Heart left ventricle (tissue), 13 donors: ENCODE results near the gene AKAP13.

Source experiments
- POLR2A ChIP-seq, 2 donors: fragments of 450-650 bp; IDR thresholded peaks; one replicate each; pipeline ENCODE4 v1.6.1; 2017; ENCODE audit warnings: antibody characterized with exemption in 2 of 2, mild to moderate bottlenecking in 2 of 2, moderate library complexity in 2 of 2
- TF ChIP-seq, protein P1 (sequence below), 12 donors: fragments of 200-600 bp; sonication (generic) in 4 of 12; IDR thresholded peaks; one replicate each; pipeline versions ENCODE4 v1.5.0 to v1.8.0; 2018 to 2022; ENCODE audit warnings: antibody characterized with exemption in 12 of 12, mild to moderate bottlenecking in 5 of 12
- donor health status: ischemic (EF 13 %, LVEDD 7.1; RV severe dilation, severe dysfunction).
- donor health status: DM: no; HTN: yes; CAD: no.
- donor health status: DM: no; HTN: no; CAD: no.
- donor health status: ischemic (EF 25% LVEDD 6.9; RV normal size, moderate dysfunction).
- donor health status: ischemic (EF 25% LVEDD 5.7; RV mildly dilated, moderate dysfunction).
- donor health status: ischemic (EF 35%, LVEDD 5.7; RV mildly dilated, moderate dysfunction).
- donor health status: nonischemic (EF 11% LVEDD 7.7; RV severe dilation, severe dysfunction).
- donor health status: DM: yes; HTN: yes; CAD: no.
- donor health status: PGD.
- donor health status: ischemic (EF 29% LVEDD 5.4; RV normal size, mild dysfunction).
- donor health status: nonischemic (EF 23%, LVEDD 6.1; RV moderate dilation, normal function).

DNA sequence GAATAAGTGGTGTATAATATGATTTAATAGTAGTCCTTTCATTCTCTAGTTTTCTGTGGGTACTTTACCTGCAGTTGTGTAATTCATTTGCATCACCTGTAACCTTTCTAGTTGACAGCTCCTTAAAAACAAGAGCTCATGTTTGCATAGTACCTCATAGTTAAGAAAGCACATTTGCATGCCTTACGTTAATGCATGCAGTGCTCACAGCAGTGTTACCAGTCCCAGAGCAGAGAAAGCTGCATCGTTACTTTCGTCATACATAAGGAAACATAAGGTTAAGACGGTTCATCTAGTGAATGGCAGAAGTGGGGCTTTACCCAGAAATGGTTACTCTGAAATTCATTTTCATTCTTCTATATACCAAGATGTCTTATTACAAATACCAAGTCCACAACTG is 111.3 kb downstream of the AKAP13 start:
- TF ChIP-seq, protein P1, sequence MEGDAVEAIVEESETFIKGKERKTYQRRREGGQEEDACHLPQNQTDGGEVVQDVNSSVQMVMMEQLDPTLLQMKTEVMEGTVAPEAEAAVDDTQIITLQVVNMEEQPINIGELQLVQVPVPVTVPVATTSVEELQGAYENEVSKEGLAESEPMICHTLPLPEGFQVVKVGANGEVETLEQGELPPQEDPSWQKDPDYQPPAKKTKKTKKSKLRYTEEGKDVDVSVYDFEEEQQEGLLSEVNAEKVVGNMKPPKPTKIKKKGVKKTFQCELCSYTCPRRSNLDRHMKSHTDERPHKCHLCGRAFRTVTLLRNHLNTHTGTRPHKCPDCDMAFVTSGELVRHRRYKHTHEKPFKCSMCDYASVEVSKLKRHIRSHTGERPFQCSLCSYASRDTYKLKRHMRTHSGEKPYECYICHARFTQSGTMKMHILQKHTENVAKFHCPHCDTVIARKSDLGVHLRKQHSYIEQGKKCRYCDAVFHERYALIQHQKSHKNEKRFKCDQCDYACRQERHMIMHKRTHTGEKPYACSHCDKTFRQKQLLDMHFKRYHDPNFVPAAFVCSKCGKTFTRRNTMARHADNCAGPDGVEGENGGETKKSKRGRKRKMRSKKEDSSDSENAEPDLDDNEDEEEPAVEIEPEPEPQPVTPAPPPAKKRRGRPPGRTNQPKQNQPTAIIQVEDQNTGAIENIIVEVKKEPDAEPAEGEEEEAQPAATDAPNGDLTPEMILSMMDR (IDR thresholded peaks at IDR 0.05): no peak
- TF ChIP-seq POLR2A (IDR thresholded peaks at IDR 0.05): no peak
